ENCODE results near the gene CABLES2.

CABLES2 gene

GRCh38 chr20:62358171-62359042, 48.7 kb downstream of the CABLES2 start:
- DNase-seq = no peak

- DNase-seq = no peak
Observed at GRCh38 chr20:62357681-62358080, 49.4 kb downstream of the CABLES2 start.

- no peak for DNase-seq
Observed at GRCh38 chr20:62357187-62357667, 49.9 kb downstream of the CABLES2 start.

DNA sequence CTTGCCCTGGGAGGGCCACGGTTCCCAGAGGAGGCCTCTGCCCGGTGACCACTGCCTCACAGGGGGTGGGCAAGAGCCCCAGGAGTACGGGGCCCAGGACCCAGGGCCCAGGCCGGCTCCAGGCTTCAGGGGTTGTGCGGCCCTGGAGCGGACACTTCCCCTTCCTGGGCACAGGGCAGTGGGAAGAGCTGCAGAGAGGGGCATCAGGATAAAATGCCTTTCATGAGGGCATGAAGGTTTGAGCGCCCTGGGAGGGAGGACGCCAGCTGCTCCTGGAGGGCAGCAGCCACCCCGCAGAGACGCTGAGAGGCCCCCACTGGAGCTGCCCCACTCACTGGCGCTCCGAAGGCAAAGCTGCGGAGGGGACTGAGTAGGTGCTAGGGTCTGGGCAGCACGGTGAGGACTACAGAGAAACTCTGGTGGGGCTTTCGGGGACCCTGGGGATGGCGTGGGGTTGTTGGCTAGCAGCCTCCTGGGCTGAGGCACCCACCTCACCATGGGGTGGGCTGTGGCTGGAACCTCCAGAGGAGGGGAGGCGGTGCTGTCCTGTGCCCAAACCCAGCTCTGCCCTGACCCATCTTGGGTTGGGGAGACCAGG, 50.4 kb downstream of the CABLES2 start:
- no peak for DNase-seq

GRCh38 chr20:62355878-62356588, 51.1 kb downstream of the CABLES2 start:
- DNase-seq = no peak

- DNase-seq = no peak
Observed at GRCh38 chr20:62355516-62355877, 51.6 kb downstream of the CABLES2 start.

GRCh38 chr20:62354811-62355341, 52.2 kb downstream of the CABLES2 start:
- DNase-seq = no peak

GRCh38 chr20:62354031-62354808, 52.9 kb downstream of the CABLES2 start:
- no peak for DNase-seq

DNA sequence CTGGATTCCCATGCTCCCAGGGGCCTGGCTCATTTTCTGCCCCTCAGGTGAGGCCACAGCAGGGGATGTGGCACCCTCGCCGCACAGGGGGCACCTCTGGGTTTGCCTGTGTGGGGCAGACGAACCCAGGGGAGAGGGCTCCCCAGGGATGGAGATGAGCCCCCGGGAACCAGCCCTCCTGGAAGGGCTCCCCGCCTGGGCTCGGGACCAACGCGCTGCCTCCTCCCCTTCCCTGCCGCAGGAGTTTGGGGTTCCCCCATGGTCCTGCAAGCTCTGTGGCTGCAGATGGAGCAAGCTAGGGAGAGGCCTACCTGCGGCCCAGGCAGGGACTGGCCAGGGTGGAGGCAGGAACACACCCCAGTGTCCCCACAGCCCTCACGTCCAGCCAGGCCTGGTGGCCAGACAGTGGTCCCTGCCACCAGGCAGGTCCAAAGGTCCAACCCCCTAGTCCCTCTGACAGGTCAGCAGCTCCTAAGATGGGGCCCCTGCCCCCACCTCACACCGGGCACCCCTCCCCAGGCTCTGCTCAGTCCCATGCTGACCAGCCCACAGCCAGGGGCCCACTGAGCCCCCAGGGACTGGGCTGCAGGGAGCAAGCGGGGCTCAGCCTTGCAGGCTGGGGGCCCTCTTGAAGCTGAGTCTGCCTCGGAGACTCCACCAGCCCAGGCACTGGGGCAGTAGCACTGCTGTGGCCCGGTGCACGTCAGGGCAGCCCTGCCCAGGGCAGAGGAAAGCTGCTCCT, 53.6 kb downstream of the CABLES2 start:
- no peak for DNase-seq

- no peak for DNase-seq
Observed at GRCh38 chr20:62352402-62353288, 54.4 kb downstream of the CABLES2 start.

DNA sequence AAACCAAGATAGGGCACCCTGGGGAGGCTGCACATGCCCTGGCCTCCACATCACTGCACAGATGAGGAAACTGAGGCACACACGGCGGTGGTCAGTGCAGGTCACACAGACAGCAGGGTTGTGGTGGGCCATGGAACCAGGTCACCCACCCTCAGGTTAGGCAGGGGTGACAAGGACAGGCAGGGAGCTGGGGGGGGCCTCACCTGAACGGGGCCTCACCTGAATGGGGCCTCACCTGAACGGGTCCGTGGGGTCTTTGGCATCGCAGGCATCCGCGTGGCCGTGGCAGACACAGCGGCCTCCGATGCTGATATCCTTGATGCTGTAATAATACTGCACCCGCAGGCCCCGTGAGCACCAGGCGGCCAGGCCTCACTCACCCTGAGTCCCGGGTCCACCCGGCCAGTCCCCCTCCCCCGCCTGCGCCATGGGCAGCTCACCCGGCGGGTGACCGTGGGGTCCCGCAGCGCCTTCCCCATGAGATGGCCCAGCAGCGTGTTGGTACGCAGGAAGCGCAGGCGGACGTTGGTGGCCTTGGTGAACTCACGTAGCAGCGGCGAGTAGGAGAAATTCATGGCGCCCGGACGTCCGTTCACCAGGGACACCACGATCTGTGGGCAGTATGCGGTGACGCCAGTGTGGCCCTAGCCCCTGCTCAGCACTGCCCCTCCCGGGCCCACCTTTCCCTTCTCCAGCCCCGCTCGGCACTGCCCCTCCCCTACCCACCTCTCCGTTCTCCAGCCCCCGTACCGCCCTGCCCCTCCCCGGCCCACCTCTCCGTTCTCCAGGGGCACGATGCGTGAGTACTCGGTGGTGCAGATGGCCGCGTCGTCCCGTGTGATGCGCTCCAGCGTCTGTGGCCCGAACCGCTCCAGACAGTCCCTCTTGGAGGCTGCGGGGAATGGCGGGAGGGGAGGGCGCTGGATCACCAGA, 55.4 kb downstream of the CABLES2 start:
- no peak for DNase-seq

- no peak for DNase-seq
Observed at GRCh38 chr20:62350629-62351422, 56.3 kb downstream of the CABLES2 start.

DNA sequence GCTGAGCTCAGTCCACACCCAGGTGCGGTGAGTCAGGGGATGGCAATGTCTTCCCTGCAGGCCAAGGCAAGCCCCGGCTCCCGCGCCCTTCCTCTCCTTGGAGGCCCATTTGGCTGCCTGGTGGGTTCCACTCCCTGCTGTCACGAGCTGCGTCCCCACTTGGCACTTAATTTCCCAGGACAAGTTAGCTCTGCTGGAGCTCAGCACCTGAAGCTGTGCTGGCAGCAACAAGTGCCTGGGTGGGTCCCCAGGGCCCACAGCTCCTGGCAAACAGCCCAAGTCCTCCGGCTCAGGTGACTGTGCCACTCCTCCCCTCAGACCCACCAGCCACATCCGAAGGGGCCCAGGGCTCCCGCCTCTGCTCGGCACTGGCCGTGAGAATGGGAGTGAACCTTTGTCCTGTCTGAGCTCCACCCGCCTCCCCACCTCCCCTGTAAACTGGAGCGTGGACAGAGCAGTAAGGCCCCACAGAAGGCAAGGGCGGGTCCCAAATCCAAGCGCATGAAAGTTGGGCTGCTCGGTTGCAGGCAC, 56.9 kb downstream of the CABLES2 start:
- peak; percentile 91 for DNase-seq

GRCh38 chr20:62349556-62350097, 57.5 kb downstream of the CABLES2 start:
- DNase-seq = peak; percentile 31

GRCh38 chr20:62348604-62349003, 58.5 kb downstream of the CABLES2 start:
- peak; percentile 34 for DNase-seq

DNA sequence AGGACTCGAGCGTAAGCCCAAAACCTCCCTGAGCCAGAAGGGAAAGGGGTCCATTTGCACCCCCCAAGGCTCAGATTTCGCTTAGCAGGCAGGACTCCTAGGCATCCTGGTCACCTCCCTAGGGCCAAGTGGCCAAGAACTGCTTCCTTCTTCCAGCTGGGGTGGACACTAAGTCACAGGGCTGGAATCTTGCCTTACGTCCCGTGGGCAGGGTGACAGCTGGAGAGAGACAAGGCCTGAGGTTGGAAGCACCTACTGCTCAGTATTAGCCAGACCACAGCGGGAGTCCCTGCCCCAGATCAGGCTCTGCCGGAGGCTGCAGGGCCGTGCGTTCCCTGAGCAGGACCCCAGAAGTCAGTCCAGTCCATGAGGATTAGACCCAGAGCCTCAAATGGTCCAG, 59.6 kb downstream of the CABLES2 start:
- no peak for DNase-seq

GRCh38 chr20:62347151-62347404, 60.0 kb downstream of the CABLES2 start:
- no peak for DNase-seq

GRCh38 chr20:62346398-62347150, 60.5 kb downstream of the CABLES2 start:
- DNase-seq = no peak

Data from NCI-H2171 treated with DMSO at 0.1 percent for 48 hours (cell line).